HG03432 (cell line): ENCODE measurements around the gene PGC.

Source experiments
- ATAC-seq: cut with Tn5 transposase; IDR thresholded peaks from one replicate; pipeline ENCODE4 v1.9.1; 2021; ENCODE audit warnings: mild to moderate bottlenecking, moderate library complexity; ENCODE audit not compliant: unreplicated experiment

The PGC gene

DNA sequence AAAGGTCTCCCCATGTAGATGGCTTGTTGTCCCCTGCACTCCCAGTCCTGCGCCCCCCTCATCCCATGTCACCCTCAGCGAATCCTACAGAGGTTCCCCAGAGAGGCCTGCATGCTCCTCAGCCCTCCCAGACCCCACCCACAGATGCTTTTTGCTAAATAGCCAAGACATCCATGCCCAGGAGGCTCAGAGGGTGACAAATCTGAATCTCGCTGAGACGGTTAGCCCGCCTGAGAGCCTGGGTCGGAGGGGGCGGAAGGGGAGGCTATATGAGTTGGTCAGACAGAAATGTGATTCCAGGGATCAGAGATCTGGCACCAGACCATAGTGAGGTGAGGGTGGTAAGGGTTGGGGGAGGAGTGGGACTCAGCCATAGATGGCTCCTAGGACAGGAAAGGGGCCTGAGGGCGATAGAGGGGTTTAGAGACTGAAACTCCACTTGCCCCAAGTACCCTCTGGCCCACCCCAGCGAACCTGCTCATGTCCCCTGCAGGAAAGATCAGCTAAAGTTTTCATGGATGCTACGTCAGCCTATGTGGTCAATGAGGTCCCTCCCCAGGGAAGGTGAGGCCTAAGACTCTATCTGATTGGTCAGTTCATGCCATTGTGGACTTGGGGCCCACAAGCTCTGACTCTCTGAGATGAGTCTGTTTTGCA, 45.0 kb downstream of the PGC start:
- ATAC-seq = no peak

- ATAC-seq = no peak
Measured at GRCh38 chr6:41700463-41701347, 46.5 kb downstream of the PGC start.

GRCh38 chr6:41699063-41699462, 48.1 kb downstream of the PGC start:
- no peak for ATAC-seq

DNA sequence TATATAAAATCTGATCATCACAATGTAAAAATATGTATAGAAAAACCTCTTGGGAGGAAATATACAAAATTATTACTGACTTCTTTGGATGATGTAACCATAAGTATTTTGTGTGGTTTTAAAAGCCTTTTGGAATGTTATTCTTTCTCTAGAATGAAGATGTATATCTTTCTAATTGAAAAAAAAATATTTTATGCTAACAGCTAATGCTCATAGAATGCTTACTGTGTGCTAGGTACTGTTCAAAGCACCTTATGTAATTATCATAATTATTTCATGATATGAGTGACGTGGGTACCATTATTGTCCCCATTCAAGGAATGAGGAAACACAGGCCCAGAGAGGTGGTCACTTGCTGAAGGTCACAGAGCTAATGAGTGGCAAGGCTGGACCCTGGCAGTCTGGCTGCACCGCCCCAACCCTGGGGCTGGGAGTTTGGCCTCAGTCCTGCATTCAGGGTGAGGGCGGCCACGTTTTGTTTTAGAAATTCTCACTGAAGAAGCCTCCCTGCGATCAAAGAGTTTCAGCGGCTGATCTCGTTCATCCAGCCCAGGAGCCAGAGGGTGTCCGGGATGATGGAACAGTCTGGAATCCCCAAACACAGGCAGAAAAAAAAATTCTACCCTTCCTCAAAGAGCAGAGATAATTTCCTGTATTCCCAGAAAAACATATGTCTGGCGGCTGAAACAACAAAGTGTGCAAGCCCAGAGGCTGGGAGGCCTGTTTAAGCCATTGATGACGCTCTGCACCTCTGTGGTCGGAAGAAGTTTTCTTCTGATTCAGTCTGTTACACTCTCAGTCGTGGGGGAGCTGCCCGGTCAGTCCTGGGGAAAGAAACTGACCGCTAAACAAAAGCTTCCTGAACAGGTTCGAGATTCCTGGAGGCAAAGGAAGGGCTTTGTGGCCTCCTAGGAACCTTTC, 49.1 kb downstream of the PGC start:
- ATAC-seq = no peak

- ATAC-seq = no peak
Measured at GRCh38 chr6:41696788-41697187, 50.4 kb downstream of the PGC start.

DNA sequence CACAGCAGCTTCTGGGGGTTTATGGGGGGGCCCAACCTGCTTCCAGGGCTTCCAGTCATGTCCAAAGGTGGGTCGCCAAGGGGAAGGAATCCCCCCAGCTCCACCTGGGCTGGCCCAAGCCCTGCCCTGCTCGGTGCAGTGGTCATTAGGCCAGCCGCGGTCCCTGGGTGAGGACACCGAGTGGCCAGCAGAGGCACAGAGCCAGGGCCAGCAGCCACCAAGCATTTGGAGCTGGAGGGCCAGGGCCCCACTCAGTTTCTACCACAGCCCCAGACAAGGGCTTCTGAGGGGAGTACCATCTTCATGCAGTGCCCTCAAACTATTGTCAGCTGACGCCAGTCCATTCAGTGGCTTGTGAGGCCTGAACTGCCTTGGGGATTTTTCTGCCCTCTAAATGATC, 51.4 kb downstream of the PGC start:
- ATAC-seq = no peak

DNA sequence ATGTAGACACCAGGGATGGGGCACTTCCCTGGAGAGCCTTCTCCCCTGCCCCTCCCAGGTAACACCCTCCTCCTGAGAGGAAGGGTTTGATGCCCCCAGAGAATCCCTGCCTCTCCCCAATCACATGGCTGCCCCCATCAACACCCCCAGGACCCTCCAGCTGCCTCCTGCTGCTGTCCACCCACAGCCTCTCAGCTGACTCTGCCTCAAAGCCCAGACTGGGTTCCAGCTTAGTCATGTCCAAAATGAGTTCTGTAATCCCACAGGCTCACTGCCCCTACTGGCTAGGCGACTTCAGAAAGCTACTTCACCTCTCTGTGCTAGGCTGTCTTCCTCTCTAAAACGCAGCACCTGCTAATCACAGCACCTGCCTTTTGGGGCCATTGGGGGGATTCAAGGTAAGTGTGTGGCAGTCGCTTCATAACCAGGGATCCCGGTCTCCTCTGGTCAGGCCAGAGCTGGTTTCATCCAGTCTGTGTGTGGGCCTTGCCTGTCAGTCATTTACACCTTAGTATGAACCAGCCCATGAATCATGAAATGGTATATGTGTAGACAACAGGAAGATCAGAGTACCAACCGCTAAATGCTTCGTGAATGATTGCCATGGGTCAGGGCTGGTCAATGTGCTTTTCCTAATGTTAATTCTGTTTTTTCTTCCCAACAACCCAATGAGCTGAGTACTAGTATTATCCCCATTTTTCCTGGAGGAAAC, 52.2 kb downstream of the PGC start:
- no peak for ATAC-seq

GRCh38 chr6:41693281-41694240, 53.6 kb downstream of the PGC start:
- ATAC-seq = no peak

GRCh38 chr6:41692730-41693129, 54.5 kb downstream of the PGC start:
- no peak for ATAC-seq

DNA sequence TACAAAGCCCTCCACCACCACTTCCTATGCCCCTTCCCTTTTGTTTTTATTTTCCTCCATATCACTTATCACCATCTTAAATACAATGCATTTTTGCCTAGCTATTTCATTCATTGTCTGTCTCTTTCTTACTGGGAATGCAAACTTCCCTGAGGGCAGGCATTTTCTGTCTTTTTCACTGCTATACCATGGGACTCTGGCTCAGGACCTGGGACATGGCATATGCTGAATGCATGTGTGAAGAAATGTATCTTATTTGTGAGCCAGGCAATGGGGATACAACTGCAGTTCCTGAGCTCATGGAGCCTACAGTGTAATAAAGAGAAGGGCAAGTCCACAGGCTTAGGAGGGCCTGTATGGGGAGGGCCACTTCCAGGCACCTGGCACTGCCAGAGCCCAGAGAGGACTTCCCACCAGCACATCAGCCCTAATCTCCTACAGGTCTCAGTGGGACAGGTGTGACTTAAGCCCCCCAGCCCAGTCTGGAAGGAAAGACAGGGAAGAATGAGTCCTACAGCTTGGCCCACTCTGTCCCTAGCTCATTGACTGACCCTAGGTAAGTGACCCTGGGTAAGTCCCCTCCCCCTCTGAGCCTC, 55.0 kb downstream of the PGC start:
- no peak for ATAC-seq

- no peak for ATAC-seq
Measured at GRCh38 chr6:41691426-41692079, 55.6 kb downstream of the PGC start.

DNA sequence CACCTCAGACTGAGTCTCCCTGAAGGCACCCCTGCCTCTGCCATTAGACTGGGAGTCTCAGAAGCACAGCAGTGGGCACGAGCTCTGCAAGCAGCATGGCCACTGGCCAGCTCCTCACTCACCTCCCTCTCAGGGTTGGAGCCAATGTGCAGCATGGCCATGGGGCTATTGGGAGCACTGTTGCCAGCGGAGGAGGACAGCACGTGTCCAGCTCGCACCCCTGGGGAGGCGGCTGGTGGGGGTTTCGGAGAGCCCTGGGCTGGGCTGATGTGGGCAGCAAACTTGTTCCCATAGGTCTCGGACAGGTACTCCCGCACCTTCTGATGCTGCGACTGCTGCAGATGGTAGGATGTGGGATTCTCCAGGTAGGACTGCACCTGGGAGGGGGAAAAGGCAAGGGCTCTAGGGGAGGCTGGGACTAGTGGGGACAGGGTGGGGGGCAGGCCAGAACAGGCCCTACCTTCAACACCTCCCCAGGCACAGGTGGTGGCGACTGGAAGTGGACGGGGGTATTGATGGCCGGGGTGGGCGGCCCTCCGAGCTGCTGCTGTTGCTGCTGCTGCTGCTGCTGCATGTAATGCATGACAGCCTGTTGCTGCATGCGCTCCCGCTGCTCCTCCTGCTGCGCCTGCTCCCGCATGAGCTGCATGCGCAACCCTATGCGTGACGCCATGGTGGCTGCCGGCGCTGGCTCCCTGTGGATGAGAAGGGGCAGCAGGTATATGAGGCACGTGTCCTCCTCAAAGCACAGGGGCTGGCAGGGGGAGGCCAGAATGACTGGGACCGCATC, 56.5 kb downstream of the PGC start:
- ATAC-seq = no peak

GRCh38 chr6:41689171-41690008, 57.8 kb downstream of the PGC start:
- no peak for ATAC-seq

GRCh38 chr6:41688256-41688965, 58.8 kb downstream of the PGC start:
- ATAC-seq = no peak

- no peak for ATAC-seq
Measured at GRCh38 chr6:41687501-41688175, 59.6 kb downstream of the PGC start.
